Activated CD4-positive, alpha-beta T cell treated with anti-CD3 and anti-CD28 coated beads, Interleukin-2, amount 50 U/mL, for 1 hour (primary cell): Measurements from ENCODE around the gene FBRSL1.
"Not testable (repeated sequence)": the region's sequence is repeated elsewhere in the genome, so short reads cannot be mapped to it uniquely, and the experiment has no call there.

Experiments used
- DNase-seq: peaks from one replicate; pipeline ENCODE4 v3.0.0-alpha.2; 2020

Gene FBRSL1

DNA sequence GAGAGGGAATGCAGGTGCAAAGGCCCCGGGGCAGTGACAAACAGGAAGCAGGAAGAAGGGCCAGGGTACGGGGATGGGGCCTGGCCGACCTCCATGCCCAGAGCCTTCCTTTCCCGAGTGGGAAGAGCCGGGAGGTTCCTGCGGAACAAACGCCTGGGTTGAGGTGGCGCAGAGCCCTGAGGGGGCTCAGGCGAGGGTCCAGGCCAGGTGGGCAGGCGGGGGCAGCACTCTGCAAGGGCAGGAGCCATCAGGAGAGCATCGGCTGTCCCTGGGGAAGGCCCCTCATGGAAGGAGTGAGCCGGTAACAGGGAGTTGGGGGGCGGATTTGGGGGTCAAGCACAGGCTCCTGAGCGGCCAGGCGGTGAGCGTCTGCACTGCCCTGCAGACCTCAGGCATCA is 18.1 kb upstream of the FBRSL1 start:
- no peak for DNase-seq

DNA sequence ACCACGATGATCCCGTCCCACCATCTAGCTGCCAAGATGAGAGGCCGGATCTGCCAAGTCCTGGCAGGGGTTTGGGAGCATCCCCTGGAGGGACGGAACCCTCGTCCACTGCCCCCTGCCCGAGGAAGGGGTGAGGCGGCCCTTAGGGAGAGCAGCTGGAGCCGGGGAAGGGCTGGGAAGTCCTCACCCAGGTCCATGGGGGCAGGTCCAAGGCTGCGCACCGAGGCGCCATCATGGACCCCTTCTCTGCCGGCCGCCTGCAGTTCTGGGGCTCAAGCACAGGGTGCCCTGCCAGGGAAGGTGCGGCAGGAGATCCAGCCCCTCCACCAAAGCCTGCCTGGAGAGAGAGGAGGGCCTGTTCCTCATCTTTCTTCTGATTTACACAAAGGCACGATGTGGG is 17.6 kb upstream of the FBRSL1 start:
- DNase-seq = no peak

DNA sequence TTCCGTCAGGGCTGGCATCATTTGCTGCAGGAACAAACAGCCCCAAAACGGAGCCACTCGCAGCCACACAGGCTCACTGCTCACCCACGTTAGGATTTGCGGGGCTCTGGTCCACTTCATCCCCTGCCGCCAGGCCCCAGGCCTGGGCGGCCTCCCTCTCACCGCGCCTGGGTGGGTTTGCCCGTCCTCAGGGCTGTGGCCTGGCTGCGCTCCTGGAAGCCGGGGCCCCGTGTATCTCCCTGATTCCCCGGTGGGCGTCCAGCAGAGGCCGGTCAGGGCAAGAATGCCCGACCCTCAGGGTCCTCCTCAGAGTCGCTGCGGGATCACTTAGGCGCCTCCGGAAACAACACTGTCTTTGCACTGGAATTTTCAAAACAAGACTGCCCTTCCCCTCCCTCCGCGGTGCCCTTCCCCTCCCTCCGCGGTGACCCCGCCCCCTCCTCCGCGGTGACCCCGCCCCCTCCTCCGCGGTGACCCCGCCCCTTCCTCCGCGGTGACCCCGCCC is 15.7 kb upstream of the FBRSL1 start:
- peak; percentile 46 for DNase-seq

DNA sequence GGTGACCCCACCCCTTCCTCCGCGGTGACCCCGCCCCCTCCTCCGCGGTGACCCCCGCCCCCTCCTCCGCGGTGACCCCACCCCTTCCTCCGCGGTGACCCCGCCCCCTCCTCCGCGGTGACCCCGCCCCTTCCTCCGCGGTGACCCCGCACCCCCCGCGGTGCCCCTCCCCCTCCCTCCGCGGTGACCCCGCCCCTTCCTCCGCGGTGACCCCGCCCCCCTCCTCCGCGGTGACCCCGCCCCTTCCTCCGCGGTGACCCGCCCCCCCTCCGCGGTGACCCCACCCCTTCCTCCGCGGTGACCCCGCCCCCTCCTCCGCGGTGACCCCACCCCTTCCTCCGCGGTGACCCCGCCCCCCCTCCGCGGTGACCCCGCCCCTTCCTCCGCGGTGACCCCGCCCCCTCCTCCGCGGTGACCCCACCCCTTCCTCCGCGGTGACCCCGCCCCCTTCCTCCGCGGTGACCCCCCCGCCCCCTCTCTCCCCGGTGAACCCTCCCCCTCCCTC is 15.1 kb upstream of the FBRSL1 start:
- DNase-seq = not testable (repeated sequence)

DNA sequence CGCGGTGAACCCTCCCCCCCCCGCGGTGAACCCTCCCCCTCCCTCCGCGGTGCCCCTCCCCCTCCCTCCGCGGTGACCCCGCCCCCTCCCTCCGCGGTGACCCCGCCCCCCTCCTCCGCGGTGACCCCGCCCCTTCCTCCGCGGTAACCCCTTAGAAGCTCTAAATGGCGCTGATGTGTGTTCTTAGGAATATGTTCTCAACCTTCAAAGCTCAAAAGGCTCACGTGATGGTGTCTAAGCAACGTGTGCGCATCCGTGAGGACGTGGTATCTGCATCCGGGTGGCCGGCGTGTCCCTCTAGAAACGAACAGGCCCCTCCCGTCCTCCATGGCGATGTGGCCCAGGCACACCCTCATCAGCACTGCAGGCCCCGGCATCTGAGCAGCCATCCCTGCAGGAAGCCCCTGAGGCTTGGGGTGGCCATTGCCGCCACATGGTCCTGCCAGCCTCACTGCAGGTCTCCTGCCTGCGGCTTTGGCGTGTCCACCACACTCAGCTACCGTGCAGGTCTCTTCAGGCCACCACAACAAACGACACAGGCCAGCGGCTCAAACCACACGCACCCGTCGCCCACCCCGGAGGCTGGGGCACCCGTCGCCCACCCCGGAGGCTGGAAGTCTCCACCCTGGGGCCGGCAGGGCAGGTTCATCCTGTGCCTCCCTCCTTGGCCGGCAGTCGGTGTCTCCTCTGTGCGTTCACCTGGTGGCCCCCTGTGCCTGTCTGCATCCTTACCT is 14.5 kb upstream of the FBRSL1 start:
- peak; percentile 48 for DNase-seq

DNA sequence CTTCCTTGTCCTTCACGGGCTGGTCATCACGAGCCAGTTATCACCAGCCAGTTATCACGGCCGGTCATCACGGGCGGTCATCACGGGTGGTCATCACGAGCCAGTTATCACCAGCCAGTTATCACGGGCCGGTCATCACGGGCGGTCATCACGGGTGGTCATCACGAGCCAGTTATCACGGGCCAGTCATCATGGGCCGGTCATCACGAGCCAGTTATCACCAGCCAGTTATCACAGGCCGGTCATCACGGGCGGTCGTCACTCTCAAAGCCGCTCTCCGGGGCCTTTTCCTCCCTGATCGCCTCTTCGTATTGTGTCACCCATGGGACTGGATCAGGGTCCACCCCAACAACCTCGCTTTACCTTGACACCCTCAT is 13.9 kb upstream of the FBRSL1 start:
- no peak for DNase-seq

DNA sequence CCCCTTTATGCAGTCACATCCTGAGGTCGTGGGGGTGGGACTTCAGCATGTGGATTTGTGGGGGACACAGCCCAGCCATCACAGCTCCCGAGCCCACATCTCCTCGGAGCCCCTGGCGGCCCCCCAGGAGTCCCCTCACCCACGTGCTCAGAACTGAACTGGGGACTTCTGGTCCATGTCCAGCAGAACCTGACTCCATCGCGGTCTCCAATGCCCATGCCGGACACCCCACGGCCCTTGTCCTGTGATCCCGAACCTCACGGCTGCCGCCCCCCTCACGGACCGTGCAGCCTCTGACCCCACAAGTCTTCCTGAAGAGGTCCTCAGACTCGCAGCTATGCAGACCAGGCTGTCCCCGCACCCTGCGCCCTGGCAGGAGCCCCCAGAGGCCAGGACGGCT is 13.5 kb upstream of the FBRSL1 start:
- DNase-seq = no peak

DNA sequence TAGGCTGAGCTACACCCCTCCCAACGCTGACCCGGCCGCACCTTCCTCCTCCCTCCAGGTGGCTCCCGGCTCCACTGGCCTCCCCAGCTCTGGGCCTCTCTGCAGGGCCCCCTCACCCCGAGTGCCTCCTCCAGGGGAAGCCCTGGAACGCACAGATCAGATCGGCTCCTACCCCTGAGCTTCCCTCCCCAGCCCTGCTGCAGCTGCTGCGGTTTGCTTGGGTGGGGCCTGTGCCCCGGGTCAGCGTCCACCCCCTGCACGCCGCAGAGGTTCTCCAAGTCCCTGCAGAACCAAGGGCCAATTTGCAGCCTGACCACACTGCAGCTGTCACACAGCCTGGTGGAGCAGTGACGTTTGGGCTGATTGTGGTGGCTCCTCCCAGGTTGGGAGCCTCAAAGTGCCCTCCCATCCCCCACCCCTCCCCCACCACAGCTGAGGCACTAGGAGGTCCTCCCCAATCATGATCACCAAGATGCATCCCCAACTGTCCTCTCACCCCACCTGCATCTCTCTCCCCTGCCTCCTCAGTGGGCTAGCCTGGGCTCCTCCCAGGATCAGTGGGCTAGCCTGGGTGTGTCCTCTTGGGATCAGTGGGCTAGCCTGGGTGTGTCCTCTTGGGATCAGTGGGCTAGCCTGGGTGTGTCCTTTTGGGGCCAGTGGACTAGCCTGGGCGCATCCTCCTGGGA is 12.8 kb upstream of the FBRSL1 start:
- no peak for DNase-seq

DNA sequence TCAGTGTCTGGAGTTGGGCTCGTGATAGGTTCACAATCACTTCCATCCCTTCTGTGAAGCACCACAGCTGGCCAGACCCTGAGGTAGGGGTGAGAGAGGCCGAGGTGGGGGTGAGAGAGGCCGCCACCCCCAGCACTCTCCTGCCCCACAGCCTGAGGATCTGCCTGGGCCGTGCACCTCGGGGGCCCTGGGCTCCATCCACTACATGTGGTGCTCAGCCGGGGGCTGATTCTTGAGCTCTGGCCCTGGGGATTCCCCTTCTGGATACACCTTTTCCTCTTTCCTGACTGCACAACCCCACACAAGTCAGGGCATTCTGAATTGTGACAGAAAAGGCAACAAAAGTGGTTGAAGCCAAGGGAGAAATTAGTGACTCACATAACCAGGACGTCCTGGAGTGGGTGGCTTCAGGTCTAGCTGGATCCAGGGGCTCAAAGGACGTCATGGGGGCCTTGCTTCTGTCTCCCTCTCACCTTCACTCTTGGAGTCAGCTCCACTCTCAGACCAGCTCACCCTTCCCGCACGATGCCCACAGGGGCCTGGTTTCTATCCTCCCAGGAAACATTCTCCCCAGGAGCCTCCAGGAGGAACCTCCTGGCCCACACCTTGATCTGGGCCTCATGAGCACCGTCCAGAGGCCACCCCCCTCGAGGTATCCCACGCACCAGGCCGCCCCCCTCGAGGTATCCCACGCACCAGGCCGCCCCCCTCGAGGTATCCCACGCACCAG is 12.1 kb upstream of the FBRSL1 start:
- no peak for DNase-seq

DNA sequence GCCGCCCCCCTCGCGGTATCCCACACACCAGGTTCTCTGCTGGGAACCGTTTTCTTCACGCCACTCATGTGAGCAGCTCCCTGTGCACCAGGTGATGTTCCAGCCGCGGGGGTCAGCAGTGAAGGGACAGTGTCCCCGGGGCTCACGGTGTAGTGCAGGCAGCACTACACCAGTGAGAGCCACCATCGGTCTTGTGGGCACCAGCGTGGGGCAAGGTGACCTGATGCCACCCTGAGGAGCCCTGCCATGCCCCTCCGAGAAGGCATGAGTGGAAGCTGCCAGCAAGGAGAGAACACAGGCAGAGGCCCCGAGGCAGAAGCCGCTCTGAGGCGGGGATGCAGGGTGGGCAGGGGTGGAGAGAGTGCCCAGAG is 11.5 kb upstream of the FBRSL1 start:
- DNase-seq = no peak

DNA sequence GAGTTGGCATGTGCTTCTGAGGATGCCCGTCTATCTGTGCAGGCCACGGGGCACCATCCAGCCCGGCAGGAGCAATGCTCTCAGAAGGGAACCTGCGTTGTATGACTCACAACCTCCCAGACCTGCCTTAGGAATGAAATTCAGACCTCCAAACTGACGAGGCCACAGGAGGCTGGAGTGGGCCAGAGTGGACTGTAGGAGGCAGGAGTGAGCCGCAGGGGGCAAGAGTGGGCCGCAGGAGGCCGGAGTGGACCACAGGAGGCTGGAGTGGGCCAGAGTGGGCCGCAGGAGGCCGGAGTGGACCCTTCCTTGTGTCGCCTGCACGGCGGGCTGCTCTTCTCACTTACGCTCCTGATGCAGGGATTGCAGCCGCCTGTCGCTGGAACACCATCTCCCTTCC is 11.1 kb upstream of the FBRSL1 start:
- DNase-seq = no peak

DNA sequence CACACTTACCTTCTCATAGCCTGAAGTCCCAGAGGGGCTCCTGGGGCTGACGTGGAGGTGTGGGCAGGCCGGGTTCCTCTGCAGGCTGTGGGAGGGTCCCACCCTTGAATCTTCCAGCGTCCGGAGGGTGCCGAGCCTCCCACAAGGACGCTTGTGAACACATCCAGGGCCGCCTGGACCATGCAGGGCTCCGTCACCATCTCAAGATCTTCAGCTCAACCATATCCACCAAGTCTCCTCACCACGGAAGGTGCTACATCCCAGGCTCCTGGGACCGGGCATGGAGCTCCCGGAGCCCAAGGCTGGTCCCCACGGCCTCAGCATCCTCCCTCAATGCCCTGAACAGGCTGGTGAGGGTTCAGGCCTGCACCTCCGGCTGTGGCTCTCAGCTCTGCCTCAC is 10.7 kb upstream of the FBRSL1 start:
- no peak for DNase-seq

DNA sequence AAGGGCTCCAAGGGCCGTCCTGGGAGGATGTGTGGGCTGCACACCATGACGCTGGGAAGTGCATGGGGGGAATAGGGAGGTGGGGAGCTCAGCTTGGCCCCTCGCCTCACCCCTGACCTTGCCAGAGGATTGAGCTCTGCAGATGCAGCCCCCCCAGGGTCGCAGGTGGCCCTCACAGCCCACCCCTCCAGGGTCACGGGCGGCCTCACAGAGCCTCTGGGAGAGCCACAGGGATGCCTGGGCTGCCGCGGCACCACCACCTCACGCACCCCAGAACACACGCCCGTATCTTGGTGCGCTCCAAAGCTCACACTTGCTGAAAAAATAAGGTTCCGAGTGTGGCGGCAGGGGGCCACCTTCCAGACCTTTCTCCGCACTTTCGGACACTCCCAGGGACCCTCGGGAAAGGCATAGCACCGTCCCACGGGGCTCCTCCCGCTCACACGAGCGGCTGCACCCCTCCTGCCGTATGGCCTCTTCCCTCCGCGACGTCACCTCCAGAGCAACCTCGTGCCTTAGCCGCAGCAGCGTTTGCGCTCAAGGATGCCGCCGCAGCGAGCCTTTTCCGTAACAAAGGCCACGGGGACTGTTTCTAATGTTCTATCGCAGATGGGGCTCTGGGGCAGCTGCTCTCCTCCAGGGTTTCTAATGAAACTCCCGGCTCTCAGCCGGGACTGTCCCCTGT is 9.9 kb upstream of the FBRSL1 start:
- DNase-seq = no peak

DNA sequence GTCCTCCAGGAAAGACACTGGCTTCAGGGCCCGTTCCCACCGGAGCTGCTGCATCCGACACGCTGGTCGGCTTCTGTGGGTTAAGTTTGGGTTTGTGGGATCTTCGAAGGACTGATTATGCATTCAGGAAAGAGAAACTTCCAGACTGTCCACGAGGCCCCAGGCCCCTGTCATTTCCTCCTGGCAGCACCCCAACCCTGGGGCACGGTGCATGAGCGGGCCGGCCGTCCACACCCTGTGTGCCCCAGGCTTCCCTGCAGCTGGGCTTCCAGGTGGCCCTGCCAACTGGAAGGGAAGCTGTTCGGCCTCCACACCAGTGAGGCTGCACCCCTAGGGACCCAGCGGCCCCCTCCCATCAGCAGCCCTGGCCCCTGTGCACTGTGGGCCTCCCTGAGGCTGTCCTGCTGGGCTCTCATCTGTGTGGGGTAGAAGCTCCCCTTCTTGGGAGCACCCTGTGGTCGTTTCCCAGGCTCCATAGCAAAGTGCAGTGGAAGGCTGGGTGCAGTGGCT is 9.3 kb upstream of the FBRSL1 start:
- DNase-seq = no peak

DNA sequence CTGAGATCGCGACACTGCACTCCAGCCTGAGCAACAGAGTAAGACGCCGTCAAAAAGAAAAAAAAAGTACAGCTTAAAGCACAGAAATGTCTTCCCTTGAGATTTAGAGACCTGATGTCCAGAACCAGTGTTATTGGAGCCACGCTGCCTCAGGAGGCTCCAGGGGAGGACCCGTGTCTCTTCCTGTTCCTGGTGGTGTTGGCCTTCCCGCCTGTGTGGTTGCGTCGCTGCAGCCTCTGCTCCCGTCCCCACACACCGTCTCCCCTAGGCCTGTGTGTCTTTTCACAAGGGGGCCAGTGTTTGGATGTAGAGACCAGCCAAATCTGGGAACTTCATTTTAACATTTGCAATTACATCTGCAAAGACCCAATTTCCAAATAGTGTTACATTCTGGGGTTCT is 8.6 kb upstream of the FBRSL1 start:
- DNase-seq = no peak

DNA sequence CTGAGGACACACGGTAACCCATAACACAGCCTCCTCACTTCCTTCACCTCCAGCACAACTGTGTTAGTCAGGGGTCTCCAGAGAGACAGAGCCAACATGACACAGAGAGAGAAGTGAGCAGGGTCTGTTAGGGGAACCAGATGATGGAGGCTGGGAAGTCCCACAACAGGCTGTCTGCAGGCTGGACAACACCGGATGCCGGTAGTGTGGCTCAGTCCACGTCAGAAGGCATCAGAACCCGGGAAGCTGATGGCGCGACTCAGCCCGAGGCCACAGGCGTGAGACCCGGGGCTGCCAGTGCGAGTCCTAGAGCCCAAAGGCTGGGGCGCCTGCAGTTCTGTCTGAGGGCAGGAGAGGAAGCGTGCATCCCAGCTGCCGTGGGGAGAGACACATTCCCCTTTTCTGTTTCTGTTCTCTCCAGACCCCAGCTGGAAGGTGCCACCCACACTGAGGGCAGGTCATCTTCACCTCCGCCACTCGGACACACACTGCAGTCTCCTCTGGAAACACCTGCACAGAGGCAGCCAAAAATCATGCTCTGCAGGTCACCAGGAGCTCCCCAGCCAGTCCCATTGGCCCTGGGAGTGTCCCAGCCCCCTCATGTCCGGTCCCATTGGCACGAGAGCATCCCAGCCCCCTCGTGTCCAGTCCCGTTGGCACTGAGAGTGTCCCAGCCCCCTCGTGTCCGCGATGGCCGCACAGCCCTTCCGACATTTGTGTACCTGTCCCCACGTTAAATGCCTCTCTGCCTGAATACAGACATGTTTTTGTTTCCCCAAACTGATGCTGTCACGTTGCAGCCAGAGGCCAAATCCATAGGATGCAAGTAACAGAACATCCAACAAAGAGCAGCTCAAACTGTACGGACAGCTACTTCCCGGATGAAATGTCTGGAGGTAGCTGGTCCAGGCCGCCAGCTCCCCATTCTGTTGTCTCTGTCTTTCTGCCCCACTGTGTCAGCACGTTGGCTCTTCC is 7.9 kb upstream of the FBRSL1 start:
- DNase-seq = no peak

DNA sequence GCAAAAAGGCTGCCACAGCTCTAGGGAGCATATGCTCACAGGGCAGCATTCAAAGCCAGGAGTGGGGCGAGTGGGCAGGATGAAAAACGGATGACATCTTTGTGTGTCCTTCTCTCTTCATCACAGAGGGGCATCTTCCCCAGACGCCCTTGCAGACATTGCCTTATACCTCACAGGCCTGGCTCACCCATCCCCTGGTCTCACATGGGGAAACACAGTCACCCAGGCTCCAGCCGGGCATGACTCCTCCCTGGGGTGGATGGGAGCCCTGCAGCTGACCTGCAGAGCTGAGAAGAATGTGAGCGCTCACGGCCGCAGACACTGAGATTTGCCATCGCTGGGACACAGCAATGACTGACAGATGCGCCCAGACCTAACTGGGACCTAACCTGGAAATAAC is 7.2 kb upstream of the FBRSL1 start:
- DNase-seq = no peak

DNA sequence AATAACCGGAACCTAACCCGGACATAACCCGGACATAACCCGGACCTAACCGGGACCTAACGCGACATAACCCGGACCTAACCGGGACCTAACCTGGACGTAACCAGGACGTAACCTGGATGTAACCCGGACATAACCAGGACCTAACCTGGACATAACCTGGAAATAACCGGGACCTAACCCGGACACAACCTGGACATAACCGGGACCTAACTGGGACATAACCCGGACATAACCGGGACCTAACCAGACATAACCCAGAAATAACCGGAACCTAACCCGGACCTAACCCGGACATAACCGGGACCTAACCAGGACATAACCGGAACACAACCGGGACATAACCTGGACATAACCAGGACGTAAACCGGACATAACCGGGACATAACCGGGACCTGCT is 6.7 kb upstream of the FBRSL1 start:
- DNase-seq = no peak

DNA sequence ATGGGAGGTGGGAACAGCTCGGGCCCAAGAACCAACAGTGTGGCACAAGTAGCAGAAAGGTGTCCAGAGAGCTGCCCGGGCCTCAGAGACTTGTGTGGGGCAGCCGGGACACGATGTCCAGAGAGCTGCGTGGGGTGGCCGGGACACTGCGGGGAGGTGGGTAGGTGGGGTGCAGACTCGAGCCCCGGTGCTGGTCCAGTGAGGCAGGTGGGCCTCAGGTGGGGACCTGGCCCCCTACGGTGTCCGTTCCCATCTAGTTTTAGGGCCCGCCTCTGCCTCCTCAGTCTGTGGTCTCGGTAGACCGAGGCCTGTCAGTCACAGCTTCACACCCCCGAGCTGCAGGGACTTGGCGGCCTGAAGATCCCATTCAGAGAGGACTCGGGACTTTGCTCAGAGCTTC is 6.3 kb upstream of the FBRSL1 start:
- no peak for DNase-seq

DNA sequence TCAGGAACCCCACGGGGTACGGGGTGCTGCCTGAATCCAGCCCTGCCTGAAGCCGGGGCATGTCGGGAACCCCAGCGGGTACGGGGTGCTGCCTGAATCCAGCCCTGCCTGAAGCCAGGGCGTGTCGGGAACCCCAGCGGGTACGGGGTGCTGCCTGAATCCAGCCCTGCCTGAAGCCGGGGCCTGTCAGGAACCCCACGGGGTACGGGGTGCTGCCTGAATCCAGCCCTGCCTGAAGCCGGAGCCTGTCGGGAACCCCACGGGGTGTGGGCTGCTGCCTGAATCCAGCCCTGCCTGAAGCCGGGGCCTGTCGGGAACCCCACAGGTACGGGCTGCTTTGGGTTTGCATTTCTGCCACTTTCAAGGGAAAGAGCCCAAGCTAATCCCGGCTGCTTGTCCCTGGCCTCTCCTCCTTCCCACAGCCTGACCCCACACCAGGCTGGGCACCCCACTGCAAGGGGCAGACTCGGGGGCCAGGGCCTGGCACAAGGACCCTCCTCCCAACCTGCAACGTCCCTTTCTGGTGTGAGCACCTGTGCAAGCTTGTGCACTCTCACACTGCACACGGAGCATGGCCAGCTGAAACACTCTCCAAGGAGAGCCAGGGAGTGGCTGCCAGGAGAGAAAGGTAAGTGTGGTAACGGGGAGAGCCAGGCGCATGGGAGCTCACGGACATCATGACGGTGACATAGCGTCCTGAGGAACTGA is 5.6 kb upstream of the FBRSL1 start:
- no peak for DNase-seq

DNA sequence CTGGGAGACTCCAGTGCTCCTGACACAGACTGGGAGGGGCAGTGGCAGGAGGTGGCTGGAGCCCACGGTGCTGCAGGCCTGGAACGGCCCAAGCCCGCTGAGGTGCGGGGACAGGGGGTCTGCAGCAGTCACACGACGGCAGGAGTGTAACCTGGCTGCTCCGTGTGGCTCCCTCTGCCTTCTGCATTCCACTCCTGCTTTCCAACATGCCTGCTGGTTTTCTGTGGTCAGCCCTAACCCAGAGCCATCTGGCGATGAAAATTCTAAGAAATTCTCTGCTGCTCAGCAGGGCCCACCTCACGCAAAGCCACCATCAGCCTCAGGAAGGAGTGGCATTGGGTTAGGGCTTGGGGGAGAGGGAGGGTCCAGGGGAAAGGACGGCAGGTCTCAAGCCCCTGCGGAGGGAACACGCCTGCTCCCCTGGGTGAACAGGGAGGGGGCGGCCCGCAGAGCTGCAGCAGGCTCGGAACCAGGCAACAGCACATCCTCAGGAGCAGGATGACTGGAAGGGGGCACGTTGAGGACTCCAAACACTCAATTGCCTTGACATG is 5.0 kb upstream of the FBRSL1 start:
- DNase-seq = no peak
